Activated naive CD4-positive, alpha-beta T cell treated with Interleukin-2 at 50 U/mL for 16 hours (primary cell): ENCODE data around the gene APP.
"Not testable (repeated sequence)": the region's sequence is repeated elsewhere in the genome, so short reads cannot be mapped to it uniquely, and the experiment has no call there.

ENCODE experiments used
- DNase-seq: peaks from one replicate; pipeline ENCODE4 v3.0.0-alpha.2; 2020

The APP gene

DNA sequence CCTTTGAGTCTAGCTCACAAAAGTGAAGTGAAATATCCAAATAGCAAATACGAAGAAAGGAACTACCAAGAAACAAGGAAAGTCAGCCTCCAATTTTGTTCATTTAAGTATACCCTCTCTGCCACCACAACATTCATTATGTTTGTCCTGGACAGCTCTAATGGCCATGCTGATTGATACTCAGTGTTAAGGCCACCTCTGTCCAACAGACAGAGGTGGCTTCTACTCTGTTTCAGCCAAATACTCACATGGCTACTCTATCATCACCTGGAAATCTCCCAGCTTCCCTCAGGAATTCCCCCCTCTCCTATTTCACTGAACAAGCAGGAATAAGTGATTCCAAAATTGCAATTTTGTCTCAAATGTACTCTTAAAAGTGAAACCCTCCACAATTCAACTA lies 10.7 kb downstream of the APP start:
- DNase-seq: no peak

DNA sequence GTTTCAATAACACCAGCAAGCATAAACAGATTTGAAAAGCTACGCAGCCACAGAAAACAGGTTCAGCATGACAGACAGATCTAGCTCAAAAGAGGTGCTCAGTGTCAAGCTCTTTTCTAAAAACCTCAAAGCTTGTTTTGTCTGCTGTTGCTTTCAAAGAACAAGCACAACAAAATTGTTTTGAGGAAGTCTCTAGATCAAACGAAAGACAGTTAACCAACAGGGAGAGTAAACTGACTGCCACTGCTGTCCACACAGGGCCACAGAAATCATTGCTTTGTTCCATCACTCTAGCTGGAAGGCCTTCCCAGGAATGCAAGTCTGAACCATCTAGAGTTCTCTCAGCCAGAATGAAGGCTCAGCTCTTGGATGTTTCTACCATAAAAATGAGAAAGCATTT lies 12.8 kb downstream of the APP start:
- no peak for DNase-seq

DNA sequence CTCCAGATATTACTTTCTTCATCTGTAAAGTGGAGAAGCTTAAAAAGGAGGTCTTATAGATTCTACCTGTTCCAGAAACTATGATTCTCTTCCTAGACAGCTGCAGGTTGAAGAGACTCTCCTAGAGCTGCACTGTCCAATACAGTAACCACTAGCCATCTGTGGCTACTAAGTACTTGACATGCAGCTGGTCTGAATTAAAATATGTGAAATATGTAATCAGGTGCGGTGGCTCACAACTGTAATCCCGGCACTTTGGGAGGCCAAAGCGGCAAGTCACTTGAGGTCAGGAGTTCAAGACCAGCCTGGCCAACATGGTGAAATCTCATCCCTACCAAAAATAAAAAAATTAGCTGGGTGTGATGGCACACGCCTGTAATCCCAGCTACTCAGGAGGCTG lies 15.8 kb downstream of the APP start:
- no peak for DNase-seq

DNA sequence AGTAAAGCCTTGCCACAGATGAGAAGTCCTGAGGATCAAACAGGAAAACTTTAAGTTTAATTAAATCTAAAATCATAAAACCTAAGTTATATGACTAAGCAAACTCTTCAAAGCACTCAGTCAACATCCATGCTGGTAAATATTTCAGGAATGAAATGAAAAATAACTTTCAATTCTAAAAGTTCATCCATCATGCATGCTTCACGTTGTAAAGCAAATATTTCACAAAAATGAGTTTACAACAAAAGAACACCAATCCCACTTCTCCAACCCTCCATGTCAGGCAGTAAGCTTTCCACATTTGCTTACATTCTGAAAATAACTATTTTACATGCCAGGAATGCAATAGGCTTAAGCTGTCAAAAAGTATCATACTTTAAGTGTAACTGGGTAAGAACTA lies 16.8 kb downstream of the APP start:
- DNase-seq: no peak

DNA sequence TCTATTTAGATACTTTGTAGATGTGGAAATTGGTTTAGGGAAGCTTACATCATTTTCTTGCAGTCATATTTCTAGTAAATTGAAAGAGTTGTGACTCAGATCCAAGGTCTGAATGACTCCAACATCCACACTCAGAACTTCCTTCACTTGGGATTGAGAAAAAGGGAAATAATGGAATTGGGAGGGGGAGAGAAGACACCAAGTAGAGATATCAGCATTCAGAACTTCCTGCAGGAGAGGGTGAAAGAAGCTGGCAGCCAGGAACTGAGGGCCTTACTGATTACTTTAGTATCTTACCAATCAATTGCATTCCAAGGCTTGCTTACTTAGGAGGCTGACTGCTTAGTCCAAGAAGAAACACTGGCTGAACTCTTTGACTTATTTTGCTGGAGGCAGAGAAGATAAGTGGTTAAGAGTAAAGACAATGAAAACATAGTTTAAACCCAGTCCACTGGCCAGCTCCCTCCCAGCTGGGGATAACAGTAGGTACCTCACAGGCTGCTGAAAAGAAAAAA lies 21.7 kb downstream of the APP start:
- DNase-seq: no peak

DNA sequence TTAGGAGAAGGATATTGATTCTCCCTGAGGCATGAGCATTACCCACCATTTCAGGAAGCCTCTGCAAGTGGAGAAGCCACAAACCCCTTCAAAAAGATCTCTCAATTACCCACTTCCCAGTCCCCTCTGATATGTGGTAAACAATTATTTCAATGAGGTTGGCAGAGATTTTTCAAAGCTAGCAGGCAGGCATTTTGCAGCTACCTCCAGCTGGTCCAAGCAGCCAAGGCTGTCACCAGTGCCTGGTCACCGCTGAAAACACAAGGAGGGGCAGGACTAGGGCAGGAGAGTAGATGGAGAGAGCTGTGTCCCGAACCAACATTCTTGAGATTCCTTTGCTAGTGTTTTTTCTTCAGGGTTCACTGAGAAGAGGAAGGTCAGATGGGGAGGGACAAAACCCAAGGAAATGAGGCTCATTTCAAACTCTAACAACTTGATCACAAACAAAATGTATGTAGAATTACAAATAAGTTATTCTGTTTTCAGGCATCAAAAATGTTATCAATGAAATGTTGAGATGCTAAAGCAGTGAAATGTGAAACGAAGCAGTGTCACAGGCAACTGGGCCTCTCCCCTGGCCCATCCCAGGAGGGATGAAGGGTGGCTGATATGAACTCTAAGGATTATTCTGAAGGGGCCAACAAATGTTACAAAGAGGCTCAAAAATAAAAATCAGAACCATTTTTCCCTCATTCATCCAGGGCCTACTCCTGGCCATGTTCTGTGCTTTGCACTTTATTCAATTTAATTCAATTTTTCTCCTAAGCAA lies 22.3 kb downstream of the APP start:
- no peak for DNase-seq

DNA sequence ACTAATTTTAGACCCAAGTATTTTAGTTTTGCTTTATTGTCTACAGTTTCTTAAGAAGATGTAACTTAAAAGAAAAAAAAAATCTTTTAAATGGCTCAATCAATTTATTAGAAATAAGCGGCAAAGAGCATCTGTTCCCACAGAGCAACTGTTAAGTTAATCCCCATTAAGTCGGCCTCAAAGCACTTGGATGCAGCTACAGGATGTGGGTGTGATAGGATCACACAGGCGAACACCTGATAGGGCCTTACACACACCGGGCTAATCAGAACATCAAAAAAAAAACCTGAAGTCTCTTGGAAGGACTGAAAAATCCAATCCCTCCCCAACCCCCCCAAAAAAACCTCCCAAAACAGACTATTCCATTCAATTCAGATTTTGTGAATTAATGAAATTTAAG lies 23.0 kb downstream of the APP start:
- no peak for DNase-seq

DNA sequence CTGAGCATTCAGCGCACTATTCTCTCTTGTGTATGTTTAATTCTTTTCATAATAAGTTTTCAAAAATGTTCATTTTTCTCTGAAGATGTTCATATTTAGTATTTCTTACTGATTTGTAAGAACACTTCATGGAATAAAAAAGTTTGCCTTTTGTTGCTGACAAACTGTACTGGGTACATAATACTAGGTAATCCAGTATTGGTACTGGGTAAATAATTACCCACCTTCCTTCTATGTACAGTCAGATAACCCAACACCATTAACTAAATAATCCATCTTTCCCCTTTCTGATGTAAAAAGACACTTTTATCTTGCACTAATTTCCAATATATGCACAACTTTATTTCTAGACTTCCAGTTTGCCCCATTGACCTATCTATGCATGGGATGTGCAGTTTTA lies 23.9 kb downstream of the APP start:
- no peak for DNase-seq

DNA sequence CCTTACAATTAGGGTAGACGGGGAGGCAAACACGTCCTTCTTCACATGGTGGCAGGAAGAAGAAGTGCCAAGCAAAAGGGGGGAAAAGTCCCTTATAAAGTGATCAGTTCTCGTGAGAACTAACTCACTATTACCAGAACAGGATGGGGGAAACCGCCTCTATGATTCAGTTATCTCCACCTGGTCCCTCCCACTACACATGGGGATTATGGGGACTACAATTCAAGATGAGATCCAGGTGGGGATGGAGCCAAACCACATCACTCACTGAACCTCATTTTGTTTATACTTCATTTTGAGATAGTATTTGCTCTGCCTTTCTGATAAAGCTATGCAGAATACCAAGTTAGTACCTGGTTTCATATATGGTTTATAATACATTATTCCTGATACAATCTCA lies 26.5 kb downstream of the APP start:
- no peak for DNase-seq

DNA sequence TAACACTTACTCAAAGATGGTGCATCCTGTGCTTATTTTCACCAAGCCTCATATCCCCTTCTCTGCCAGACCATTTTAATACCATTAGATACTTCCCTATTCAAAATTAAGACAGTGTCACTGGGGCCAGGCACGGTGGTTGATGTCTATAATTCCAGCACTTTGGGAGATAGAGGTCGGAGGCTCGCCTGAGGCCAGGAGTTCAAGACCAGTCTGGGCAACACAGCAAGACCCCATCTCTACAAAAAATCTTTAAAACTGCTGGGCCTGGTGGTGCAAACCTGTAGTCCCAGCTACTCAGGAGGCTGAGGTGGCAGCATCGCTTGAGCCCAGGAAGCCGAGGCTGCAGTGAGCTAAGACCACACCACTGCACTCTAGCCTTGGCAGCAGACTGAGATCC lies 28.2 kb downstream of the APP start:
- DNase-seq: no peak

DNA sequence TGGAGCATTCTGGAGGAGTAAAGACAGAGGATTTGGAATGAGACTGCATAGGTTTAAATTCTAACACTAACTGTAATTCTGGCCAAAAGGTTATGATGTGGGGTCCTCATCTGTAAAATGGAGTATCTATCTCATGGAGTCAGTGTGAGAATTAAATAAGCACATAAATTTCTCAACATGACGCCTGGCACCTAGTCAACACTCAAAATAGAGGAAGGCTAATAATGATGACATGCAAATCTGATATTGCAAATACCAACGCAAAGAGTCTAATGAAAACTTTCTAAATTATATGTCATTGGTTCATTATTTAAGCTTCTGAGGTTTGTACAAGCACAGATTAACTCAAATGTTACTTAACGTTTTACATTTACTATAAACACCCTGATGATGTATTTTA lies 29.6 kb downstream of the APP start:
- DNase-seq: no peak

DNA sequence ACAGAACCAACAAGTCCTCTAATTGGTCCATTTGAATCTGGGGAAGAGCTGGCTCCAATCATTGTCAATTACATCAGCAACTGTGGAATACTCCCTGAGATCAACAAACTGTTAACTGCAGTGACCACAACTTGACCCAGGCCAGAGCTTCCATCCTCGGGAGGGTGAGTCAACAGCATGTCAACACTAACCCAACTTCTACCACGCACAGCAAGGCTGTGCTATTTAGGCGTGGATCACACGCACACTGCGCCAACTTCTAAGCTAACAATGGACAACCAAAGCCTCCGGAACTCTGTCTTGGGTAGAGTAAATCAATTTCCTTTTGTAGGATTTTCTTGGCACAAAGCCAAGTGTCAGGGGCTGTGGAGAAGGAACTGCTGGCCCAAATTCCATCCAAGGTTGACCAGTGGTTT lies 30.4 kb downstream of the APP start:
- DNase-seq: no peak

DNA sequence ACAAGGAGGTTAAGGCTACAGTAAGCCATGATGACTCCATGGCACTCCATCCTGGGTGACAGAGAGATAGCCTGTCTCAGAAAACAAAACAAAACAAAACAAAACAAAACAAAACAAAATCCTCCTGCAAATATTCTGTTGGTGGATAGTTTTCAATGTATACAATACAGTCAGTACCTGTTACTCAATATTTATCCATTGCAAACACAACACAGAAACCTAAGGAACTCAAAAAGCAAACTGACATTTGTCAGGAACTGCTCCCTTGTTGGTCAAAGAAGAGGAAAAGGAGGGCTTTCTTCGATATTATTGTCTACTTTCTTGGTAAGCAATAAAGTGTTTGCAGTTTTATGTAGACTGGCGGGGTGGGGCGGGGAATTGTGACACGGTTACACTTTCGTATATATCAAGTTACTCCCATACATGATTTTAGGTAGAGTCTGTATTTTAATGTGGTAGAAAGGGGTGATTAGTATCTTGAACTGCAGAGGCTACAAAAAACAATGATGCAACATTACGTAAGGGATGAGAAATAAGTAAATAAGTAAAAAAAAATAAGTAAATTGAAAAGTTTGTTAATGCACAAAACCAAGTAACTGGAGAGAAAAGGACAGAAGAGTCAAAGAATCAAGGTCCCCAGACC lies 31.8 kb downstream of the APP start:
- DNase-seq: no peak

DNA sequence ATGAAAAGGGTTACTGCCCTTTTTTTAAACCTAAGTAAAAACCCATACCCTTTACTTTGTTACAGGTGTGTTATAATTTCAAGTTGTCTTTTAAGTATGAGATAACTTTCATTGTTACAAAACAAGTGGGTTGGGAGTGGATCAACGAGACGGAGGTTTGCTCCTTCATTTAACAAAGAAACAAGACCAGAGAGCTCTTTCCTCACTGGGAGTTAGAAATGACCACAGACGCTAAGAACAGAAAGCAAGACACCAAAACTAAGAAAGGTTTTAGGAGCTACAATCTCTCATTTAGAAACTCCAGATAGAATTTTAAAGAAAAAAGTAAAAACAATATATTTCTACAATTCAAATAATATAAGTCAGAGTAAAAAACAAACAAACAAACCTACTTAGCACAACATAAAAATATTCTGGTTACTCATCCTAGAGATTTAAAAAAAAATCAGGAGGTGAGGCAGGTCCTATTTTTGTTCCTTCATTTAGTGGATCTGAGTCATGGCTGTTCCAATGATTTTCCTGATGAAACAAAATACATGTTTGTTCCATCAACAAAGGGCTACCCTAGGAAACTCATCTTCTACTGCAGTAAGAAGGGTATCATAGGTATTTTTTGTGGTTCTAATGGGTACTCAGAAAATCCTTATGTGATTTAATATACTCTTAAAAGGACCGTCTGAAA lies 33.0 kb downstream of the APP start:
- no peak for DNase-seq

DNA sequence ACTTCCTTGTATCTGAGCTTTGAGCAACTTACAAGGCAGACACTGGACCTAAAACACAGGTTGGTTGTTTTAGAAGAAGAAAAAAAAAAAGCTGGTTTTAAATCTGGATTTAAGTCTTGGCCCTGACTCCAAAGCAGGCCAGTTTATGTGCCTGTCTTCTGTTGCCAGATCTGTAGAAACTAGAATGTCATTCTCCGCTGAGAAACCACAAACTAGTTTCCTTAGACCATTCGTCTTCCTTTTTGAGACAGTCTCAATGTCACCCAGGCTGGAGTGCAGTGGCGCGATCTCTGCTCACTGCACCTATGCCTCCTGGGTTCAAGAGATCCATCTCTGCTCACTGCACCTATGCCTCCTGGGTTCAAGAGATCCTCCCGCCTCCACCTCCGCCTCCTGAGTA lies 33.9 kb downstream of the APP start:
- DNase-seq: no peak

DNA sequence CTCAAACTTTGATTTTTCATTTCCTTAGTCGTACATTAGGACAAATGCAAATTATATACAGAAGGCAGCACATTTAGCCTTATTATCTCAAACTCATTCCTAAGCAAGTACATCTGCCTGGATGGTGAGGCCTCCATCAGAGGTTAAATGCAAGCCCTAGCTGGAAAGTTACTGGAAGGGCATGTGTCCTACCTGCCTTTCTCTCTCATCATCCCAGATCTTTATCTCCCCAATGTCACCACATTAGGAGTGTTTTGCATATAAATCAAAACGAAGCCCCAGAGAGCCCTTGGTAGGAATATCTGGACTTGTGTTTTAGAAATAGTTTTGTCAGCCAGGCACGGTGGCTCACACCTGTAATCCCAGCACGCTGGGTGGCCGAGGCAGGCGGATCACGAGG lies 35.0 kb downstream of the APP start:
- no peak for DNase-seq

DNA sequence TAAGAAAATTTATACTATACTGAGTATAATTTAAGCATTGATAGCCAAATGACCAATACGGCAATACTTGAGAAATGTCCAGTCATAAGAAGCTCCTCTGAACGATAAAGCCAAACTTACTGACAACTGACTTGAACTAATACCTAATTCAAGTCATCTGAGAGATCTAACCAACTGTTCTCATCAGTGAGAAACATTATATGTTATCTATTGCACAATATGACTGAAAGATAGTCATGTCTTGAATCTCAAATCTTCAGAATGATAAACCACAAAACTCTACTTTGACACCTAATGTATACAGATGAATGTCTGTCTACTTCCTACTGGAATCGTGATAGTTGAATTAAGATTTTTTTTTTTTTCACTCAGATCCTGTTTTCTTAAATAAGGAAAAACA lies 39.0 kb downstream of the APP start:
- no peak for DNase-seq

DNA sequence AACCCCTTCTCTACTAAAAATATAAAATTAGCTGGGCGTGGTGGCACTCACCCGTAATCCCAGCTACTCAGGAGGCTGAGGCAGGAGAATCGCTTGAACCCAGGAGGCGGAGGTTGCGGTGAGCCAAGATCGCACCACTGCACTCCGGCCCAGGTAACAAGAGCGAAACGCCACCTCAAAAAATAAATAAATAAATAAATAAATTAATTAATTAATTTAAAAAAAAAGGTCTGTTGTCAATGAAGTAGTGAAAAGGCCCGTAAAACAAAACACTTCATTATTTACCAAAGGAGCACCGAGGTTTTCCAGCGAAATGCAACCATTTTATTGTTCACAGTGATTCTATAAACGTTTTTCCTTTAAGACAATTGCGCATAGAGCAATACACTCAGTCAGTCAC lies 39.5 kb downstream of the APP start:
- DNase-seq: not testable (repeated sequence)

DNA sequence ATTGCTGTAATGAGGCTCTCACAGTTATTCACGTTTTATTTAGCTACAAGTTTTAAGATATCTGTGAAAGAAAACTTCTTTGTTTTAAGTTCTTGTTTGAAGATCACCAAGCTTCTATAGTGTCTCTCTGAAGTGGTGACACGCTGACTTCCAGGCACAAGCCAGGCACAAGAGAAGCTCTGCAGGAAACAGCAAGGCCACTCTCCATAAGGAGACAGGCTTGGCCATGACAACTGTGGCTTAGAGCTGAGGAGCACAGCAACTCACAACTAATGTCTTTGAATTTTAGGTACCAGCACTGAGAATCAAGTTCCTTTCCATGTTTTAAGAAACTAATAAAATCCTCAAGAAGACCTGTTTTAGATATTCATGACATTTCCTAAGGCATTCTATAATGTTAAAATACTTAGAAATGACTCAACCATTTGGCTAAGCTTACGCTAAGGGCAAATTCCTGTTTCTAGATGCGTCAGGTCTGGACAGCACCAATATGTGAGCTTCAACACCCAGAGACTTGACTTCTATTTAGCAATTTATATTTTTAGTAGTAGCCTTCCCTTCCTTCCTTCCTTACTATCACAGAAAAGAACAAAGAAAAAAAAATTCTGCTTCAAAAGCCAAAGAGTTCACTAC lies 40.2 kb downstream of the APP start:
- DNase-seq: no peak

DNA sequence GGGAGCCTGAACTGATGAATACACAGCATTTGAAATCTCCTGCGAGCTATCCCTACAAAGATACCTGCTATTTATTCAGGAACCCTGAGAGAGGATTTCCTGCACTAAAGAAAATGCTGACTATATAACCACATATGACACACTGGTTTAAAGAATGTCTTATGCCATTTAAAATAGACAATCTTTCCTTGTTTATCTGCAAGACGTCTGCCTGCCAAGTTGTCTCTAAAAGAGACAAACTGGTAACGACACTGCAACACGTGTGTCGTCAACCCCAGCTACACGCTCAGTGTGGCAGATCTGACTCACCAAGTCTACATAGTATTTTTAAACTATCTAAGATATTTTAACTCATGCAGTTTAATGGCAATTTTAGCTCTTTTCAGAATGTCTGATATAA lies 42.7 kb downstream of the APP start:
- no peak for DNase-seq

DNA sequence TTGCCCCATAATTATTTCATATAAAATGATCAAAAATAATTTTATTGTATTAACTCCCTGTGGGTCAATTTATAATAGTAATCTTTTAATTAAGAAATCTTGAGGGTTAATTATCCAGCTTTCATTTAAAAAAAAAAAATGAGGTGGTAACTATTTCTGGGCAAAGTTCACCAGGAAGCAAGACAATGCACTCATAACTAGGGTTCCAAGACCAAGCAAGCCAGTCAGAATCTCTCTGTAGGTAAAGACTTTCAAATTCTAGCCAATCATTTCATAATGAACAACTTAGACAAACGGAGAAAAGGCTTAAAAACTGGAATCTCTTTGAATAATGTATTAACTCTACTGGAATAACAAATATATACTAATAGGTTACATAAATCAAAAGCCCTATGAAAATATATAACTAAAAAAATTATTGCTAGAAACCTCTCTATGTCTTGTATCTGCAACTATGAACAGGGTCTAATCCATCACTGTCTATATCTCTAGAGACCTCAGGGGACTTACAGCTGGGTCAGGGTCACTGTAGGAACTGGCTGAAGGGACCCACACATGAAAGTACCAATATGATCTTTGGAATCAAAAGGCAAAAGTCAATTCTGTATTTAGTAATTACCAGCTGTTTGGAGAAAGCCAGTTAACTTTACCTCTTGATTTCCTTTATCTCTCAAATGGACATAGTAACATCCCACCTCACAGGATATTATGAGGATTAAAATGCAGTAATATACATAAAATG lies 43.3 kb downstream of the APP start:
- DNase-seq: no peak

DNA sequence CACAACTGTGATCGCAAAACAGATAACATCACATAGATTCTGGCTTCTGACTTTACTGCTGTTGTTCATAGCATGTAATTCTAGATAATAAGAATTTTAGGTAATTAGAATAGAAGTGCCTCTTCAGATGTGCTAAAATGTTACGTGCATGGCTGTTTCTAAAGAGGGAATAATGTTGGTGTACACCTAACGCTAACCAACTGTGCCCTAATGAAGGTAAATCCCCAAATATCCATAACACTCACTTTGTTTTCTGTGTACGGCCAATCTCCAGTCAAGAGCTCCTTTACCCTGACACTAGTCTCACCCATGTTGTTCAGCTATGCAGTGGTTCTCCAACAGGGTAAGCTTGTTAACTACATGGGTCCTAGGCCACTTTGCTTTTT lies 44.4 kb downstream of the APP start:
- no peak for DNase-seq
